IMR-90 (cell line): ENCODE results near the gene GOLT1A. TPM values are rescaled to one million over a fixed set of nuclear protein-coding genes. Genes with fewer than 3 reads are reported as not detected.

Experiments
- ATAC-seq: fragments of 200-7000 bp; cut with Tn5 transposase; 2 replicates; pipeline ENCODE4 v1.9.1; 2020; ENCODE audit warnings: low read depth, mild to moderate bottlenecking, moderate library complexity
- BruUV-seq: library from RNA; stranded (reverse); fragments of 400-500 nt; replicated peaks from 2 replicates; lab custom pipeline; 2021; lab: Mats Ljungman, UMichigan
- CTCF ChIA-PET: fragments of 300-600 bp; formaldehyde crosslinking; extraction: SDS; loops from one replicate; lab custom pipeline; 2021; ENCODE audit warnings: antibody characterized with exemption; lab: Yijun Ruan, JAX
- POLR2A ChIA-PET: fragments of 300-600 bp; sonication (Branson Sonifier 250); formaldehyde crosslinking; loops from one replicate; lab custom pipeline; 2022; ENCODE audit warnings: antibody characterized with exemption; ENCODE audit not compliant: unreplicated experiment; lab: Charles Lee
- DNase-seq: peaks from one replicate; pipeline ENCODE4 v3.0.0; 2013
- H2AFZ ChIP-seq: replicated peaks from 2 replicates; pipeline ENCODE3; 2013; ENCODE audit warnings: low read length, mild to moderate bottlenecking; ENCODE audit not compliant: poor library complexity
- H2AK5ac ChIP-seq: 2 replicates; pipeline ENCODE4 v1.6.1; 2013; ENCODE audit warnings: low read depth, low read length, inconsistent platforms
- H2AK9ac ChIP-seq: replicated peaks from 2 replicates; pipeline ENCODE3; 2013; ENCODE audit warnings: mild to moderate bottlenecking, low read depth, low read length, moderate library complexity; ENCODE audit not compliant: poor library complexity
- H2BK120ac ChIP-seq: 2 replicates; pipeline ENCODE4 v1.6.1; 2013; ENCODE audit warnings: low read depth, low read length, inconsistent platforms
- H2BK15ac ChIP-seq: 3 replicates; pipeline ENCODE4 v1.6.1; 2013; ENCODE audit warnings: low read depth, low read length, inconsistent platforms
- H2BK20ac ChIP-seq: 2 replicates; pipeline ENCODE4 v1.6.1; 2013; ENCODE audit warnings: low read depth, mild to moderate bottlenecking, inconsistent platforms, low read length, moderate library complexity
- H2BK5ac ChIP-seq: 2 replicates; pipeline ENCODE4 v1.6.1; 2013; ENCODE audit warnings: mild to moderate bottlenecking, low read depth, low read length, inconsistent platforms; ENCODE audit not compliant: poor library complexity, severe bottlenecking
- H3K14ac ChIP-seq: replicated peaks from 2 replicates; pipeline ENCODE4 v1.6.1; 2013; ENCODE audit warnings: low read depth, low read length, inconsistent platforms
- H3K18ac ChIP-seq: 2 replicates; pipeline ENCODE4 v1.6.1; 2013; ENCODE audit warnings: low read depth, low read length, control low read depth
- H3K23ac ChIP-seq: 2 replicates; pipeline ENCODE4 v1.6.1; 2013; ENCODE audit warnings: low read depth, low read length, inconsistent platforms
- H3K27ac ChIP-seq: 2 replicates; pipeline ENCODE4 v1.5.1; 2013; ENCODE audit warnings: mild to moderate bottlenecking, control low read depth, low read length; ENCODE audit not compliant: insufficient read depth
- H3K27me3 ChIP-seq: 2 replicates; pipeline ENCODE4 v1.6.1; 2013; ENCODE audit warnings: low read length; ENCODE audit not compliant: control insufficient read depth, insufficient read depth
- H3K36me3 ChIP-seq: 2 replicates; pipeline ENCODE4 v1.6.1; 2013; ENCODE audit warnings: low read length, mixed read lengths; ENCODE audit not compliant: control insufficient read depth, insufficient read depth
- H3K4ac ChIP-seq: 2 replicates; pipeline ENCODE4 v1.6.1; 2013; ENCODE audit warnings: low read depth, low read length, inconsistent platforms
- H3K4me1 ChIP-seq: 2 replicates; pipeline ENCODE4 v1.6.1; 2013; ENCODE audit warnings: low read length, mixed read lengths; ENCODE audit not compliant: control insufficient read depth, insufficient read depth
- H3K4me2 ChIP-seq: 2 replicates; pipeline ENCODE4 v1.6.1; 2013; ENCODE audit warnings: low read depth, mild to moderate bottlenecking, control low read depth, low read length, moderate library complexity
- H3K4me3 ChIP-seq: 2 replicates; pipeline ENCODE4 v1.5.1; 2013; ENCODE audit warnings: low read depth, mild to moderate bottlenecking, control low read depth, low read length, moderate library complexity; ENCODE audit not compliant: insufficient read depth
- H3K56ac ChIP-seq: 2 replicates; pipeline ENCODE4 v1.6.1; 2013; ENCODE audit warnings: low read length, inconsistent platforms; ENCODE audit not compliant: insufficient read depth; ENCODE audit errors: extremely low read depth
- H3K79me1 ChIP-seq, 2 experiments: 2 replicates each; pipeline ENCODE4 v1.6.1; 2013; ENCODE audit warnings: low read length in 2 of 2, inconsistent platforms in 1 of 2, low read depth in 1 of 2
- H3K9ac ChIP-seq: 2 replicates; pipeline ENCODE4 v1.6.1; 2013; ENCODE audit warnings: low read depth, low read length, control low read depth
- H3K9me1 ChIP-seq: 2 replicates; pipeline ENCODE4 v1.6.1; 2013; ENCODE audit warnings: low read length, inconsistent platforms; ENCODE audit not compliant: insufficient read depth
- H3K9me3 ChIP-seq: 2 replicates; pipeline ENCODE4 v1.6.1; 2013; ENCODE audit warnings: low read length; ENCODE audit not compliant: control insufficient read depth, insufficient read depth
- H4K20me1 ChIP-seq: 2 replicates; pipeline ENCODE4 v1.6.1; 2013; ENCODE audit warnings: low read length, inconsistent platforms; ENCODE audit not compliant: insufficient read depth
- H4K5ac ChIP-seq: 2 replicates; pipeline ENCODE4 v1.6.1; 2013; ENCODE audit warnings: mild to moderate bottlenecking, low read depth, low read length, control low read depth
- H4K8ac ChIP-seq, 2 experiments: 2 replicates each; pipeline ENCODE4 v1.6.1; 2013; ENCODE audit warnings: low read depth in 2 of 2, low read length in 2 of 2, control low read depth in 1 of 2, inconsistent platforms in 1 of 2
- H4K91ac ChIP-seq: 2 replicates; pipeline ENCODE4 v1.6.1; 2013; ENCODE audit warnings: low read depth, low read length, inconsistent platforms; ENCODE audit not compliant: insufficient read depth
- BHLHE40 ChIP-seq: fragments of 150-350 bp; IDR thresholded peaks from 2 replicates; pipeline ENCODE4 v1.6.1; 2016; ENCODE audit warnings: mild to moderate bottlenecking, low read depth, low read length
- CEBPB ChIP-seq: IDR thresholded peaks from 2 replicates; pipeline ENCODE4 v1.6.1; 2012; ENCODE audit warnings: low read depth, low read length, improper control_type of control experiment
- CTCF ChIP-seq: conservative IDR thresholded peaks from 2 replicates; pipeline ENCODE4 v1.5.1; 2012; ENCODE audit warnings: mild to moderate bottlenecking, low read depth, low read length, improper control_type of control experiment
- ELK1 ChIP-seq: fragments of 150-350 bp; IDR thresholded peaks from 2 replicates; pipeline ENCODE4 v1.6.1; 2016; ENCODE audit warnings: low read depth, mild to moderate bottlenecking, low read length, moderate library complexity, borderline replicate concordance
- FOS ChIP-seq: fragments of 150-350 bp; IDR thresholded peaks from 2 replicates; pipeline ENCODE4 v1.6.1; 2016; ENCODE audit warnings: low read depth, low read length
- MAFK ChIP-seq: IDR thresholded peaks from 2 replicates; pipeline ENCODE4 v1.6.1; 2012; ENCODE audit warnings: low read depth, low read length, improper control_type of control experiment
- NFE2L2 ChIP-seq: fragments of 150-350 bp; IDR thresholded peaks from 2 replicates; pipeline ENCODE4 v1.6.1; 2016; ENCODE audit warnings: low read depth, mild to moderate bottlenecking, low read length
- POLR2A ChIP-seq: IDR thresholded peaks from 2 replicates; pipeline ENCODE4 v1.6.1; 2012; ENCODE audit warnings: mild to moderate bottlenecking, low read depth, low read length
- RCOR1 ChIP-seq: IDR thresholded peaks from 2 replicates; pipeline ENCODE4 v1.6.1; 2012; ENCODE audit warnings: mild to moderate bottlenecking, low read length, improper control_type of control experiment; ENCODE audit not compliant: insufficient replicate concordance
- RFX5 ChIP-seq: IDR thresholded peaks from 2 replicates; pipeline ENCODE4 v1.8.0; 2012; ENCODE audit warnings: low read depth, mild to moderate bottlenecking, low read length, moderate library complexity
- SMC3 ChIP-seq: fragments of 150-350 bp; IDR thresholded peaks from 2 replicates; pipeline ENCODE4 v1.6.1; 2016; ENCODE audit warnings: low read depth, mild to moderate bottlenecking, antibody characterized with exemption, low read length, moderate library complexity
- WGBS, 2 experiments: methylation state at CpG; one replicate each; pipeline versions ENCODE4 v1.1.5 to v1.1.7; 2013; ENCODE audit warnings: missing lambda C conversion rate in 2 of 2; ENCODE audit not compliant: insufficient read length in 1 of 2; ENCODE audit errors: extremely low coverage in 2 of 2; 5-methylcytosine and 5-hydroxymethylcytosine counted together
- dilution Hi-C: fragments of 300-500 bp; cut with HindIII; formaldehyde crosslinking; loops from one replicate; pipeline ENCODE4 v1.14.3; 2018; ENCODE audit warnings: low sequenced_read_pairs; ENCODE audit not compliant: unreplicated experiment
- in situ Hi-C: fragments of 300-500 bp; cut with MboI; formaldehyde crosslinking; loops from 3 replicates; pipeline ENCODE4 v1.14.3; 2019; ENCODE audit warnings: low sequenced_read_pairs, inconsistent platforms, mixed read lengths
- intact Hi-C: fragments of 100-400 bp; cut with micrococcal nuclease; formaldehyde crosslinking; loops from 2 replicates; pipeline ENCODE4 v1.10.0; 2022
- polyA plus RNA-seq, 3 experiments: library from polyadenylated mRNA; depleted of rRNA; stranded (reverse); fragments of >200 nt; gene quantifications; 2 replicates each; pipeline ENCODE4 v1.2.3, GENCODE V29; 2012; ENCODE audit warnings: low replicate concordance in 1 of 3
- total RNA-seq: library from RNA; depleted of rRNA; stranded (reverse); fragments of >200 nt; gene quantifications from 2 replicates; pipeline ENCODE4 v1.2.3, GENCODE V29; 2012

GOLT1A gene
- total and polyA plus RNA-seq, 2 of the 4 experiments (the other 2 are of a cell fraction), result 0.32 TPM; not detected in 1

- H3K18ac ChIP-seq, result peak overlapping the region; percentile 79; the same call in 1 of the 2 replicates
- H3K56ac ChIP-seq, result no peak overlapping the region; the same call in 1 of the 2 replicates
- no peak overlapping the region for H3K9ac ChIP-seq
- peak overlapping the region; percentile 69 for H2AFZ ChIP-seq
- no peaks in the 10 kb centered on the region; the same call in 1 of the 2 replicates for H3K9me3 ChIP-seq
- no peaks in the 10 kb centered on the region for H4K20me1 ChIP-seq
- ATAC-seq, result no peak
- intact Hi-C loops, result no loop called here
- CTCF ChIA-PET, result interaction anchor here (1.0 to 2.7 kb wide), 4 partner anchors 10 to 191 kb away, joined by 3 to 10 read pairs (median 4); no protein-coding TSS in a partner anchor
- peaks cover 13% of the 10 kb centered on the region for H3K9me1 ChIP-seq
- H4K5ac ChIP-seq, result peak overlapping the region; percentile 17; the same call in 1 of the 2 replicates
- H4K91ac ChIP-seq, result peak overlapping the region; percentile 77
- no peak overlapping the region for H3K27ac ChIP-seq
- peak overlapping the region; percentile 89 for H2AK5ac ChIP-seq
- in situ Hi-C loops, result no loop called here
- H3K23ac ChIP-seq, result peak overlapping the region; percentile 81; the same call in 1 of the 2 replicates
- no peak overlapping the region for H3K4me2 ChIP-seq
- peak overlapping the region; percentile 88 for H2AK9ac ChIP-seq
- POLR2A ChIA-PET, result no interaction called here
- BruUV-seq, result no TSS peak
- H3K4me1 ChIP-seq, result peaks cover 4% of the 10 kb centered on the region; the same call in 1 of the 2 replicates
- DNase-seq, result peak; percentile 16
- H3K27me3 ChIP-seq, result no peaks in the 10 kb centered on the region
- TF ChIP-seq RFX5 (no peak), BHLHE40 (no peak), MAFK (no peak), POLR2A (no peak), FOS (no peak), ELK1 (no peak), NFE2L2 (no peak), RCOR1 (no peak), SMC3 (no peak), CTCF (no peak), CEBPB (no peak)
- H2BK15ac ChIP-seq, result peak overlapping the region; percentile 83
- H3K4ac ChIP-seq, result peak overlapping the region; percentile 96
- peak overlapping the region; percentile 79 to 90 for H4K8ac ChIP-seq
- no peak overlapping the region for H3K4me3 ChIP-seq
- H2BK5ac ChIP-seq, result peak overlapping the region; percentile 87
- peak overlapping the region; percentile 96 for H3K14ac ChIP-seq
- dilution Hi-C loops, result loop anchor here (25.0 kb wide), 1 partner anchor 215 kb away; no protein-coding TSS in a partner anchor
- H3K36me3 ChIP-seq, result no peaks in the 10 kb centered on the region
- H2BK20ac ChIP-seq, result peak overlapping the region; percentile 99
- H2BK120ac ChIP-seq, result peak overlapping the region; percentile 98
- H3K79me1 ChIP-seq, result 0 out of 4 replicates have a peak, but pooled peaks cover 0 to 3% of the 10 kb centered on the region in 2 experiments
- WGBS, 2 experiments, result no CpG with 5 or more reads among the region's 2 CpGs
Measured at GRCh38 chr1:204172404-204173029, 41.3 kb downstream of the GOLT1A start.
